ENCODE data around the gene PCSK5. TPM values are rescaled to one million over a fixed set of nuclear protein-coding genes. Genes with fewer than 3 reads are reported as not detected.

The PCSK5 gene
- total and polyA plus RNA-seq, 2 donors (not counting 3 experiments of a cell fraction or from before 2014, with no cell fraction given): 2.6 to 4.8 TPM

DNA sequence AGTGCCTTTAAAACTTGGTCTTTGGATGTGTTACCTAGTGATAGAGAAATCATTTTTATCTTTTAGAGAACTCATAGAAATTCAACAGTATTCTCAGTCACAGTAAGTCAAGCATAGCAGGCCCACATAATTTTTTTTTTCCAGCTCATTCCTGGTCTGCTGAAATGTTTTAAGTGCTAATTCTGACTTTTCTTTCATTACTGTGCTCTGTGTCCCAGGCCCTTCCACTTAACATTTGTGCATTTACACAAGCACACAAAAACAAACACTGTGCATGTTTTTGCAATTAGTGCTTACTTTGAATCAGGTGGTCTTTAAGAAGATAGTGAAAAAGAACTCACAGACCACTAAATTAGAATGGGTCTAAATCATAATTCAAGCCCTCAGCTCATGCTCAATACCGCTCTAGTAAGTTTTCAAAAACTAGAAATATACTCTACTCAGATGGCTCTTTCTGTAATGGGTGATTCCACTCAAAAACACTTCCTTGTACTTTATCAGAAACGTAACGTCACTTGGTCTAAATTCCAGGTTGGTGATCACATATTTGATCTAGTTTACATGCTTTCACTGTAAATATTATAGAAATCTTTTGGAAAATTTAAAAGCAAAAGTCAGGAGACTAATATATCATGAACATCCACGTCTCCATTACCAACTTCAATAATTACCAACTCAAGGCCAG, 107.8 kb downstream of the PCSK5 start:
- H3K27me3 ChIP-seq (ENCODE audit: control insufficient read depth in 2 of 2, insufficient read depth in 2 of 2, low read length in 2 of 2): no peaks in the 10 kb centered on the region
- no peaks in the 10 kb centered on the region for H3K9me3 ChIP-seq (replicated peaks; ENCODE audit: control insufficient read depth, insufficient read depth, low read length)
- no peak overlapping the region for H3K4me2 ChIP-seq (ENCODE audit: insufficient read depth, low read length)
- CTCF ChIA-PET: no interaction called here
- H2AFZ ChIP-seq (ENCODE audit: low read depth, low read length): no peak overlapping the region
- no peak for DNase-seq (ENCODE audit: low read depth, low spot score)
- POLR2A ChIA-PET: no interaction called here
- dilution Hi-C loops (cut with MboI; ENCODE audit: extremely low pct_ligation_motif_present, low sequenced_read_pairs) (no loop called here), intact Hi-C loops (cut with micrococcal nuclease) (no loop called here)
- no peaks in the 10 kb centered on the region for H3K9me1 ChIP-seq (replicated peaks; ENCODE audit: control insufficient read depth, extremely low read depth, insufficient read depth, low read length)
- no peaks in the 10 kb centered on the region for H4K20me1 ChIP-seq (replicated peaks; ENCODE audit: control insufficient read depth, extremely low read depth, insufficient read depth, low read length)
- H3K27ac ChIP-seq (ENCODE audit: insufficient read depth, low read depth, low read length): no peak overlapping the region
- H3K4me3 ChIP-seq (replicated peaks in 1 of 3; ENCODE audit: insufficient read depth in 1 of 3, low read depth in 1 of 3, low read length in 3 of 3): no peak overlapping the region
- TF ChIP-seq JUN (IDR thresholded peaks at IDR 0.05; ENCODE audit: borderline replicate concordance, insufficient read depth, insufficient read length, low read depth) (no peak), POLR2A (IDR thresholded peaks at IDR 0.05; ENCODE audit: low read depth, low read length) (no peak), POLR2AphosphoS5 (IDR thresholded peaks at IDR 0.05; ENCODE audit: insufficient read depth, low read depth, low read length) (no peak), MYC (IDR thresholded peaks at IDR 0.05; ENCODE audit: low read depth, low read length) (no peak), GATA2 (IDR thresholded peaks at IDR 0.05; ENCODE audit: insufficient read depth, insufficient read length, low read depth, low read length) (no peak), FOS (IDR thresholded peaks at IDR 0.05; ENCODE audit: borderline replicate concordance, insufficient read depth, low read length) (no peak), EZH2 (IDR thresholded peaks at IDR 0.05; ENCODE audit: borderline replicate concordance, low read depth, low read length, severe bottlenecking) (no peak)
- TF ChIP-seq, protein P1, sequence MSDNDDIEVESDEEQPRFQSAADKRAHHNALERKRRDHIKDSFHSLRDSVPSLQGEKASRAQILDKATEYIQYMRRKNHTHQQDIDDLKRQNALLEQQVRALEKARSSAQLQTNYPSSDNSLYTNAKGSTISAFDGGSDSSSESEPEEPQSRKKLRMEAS (IDR thresholded peaks at IDR 0.05; ENCODE audit: insufficient read depth, insufficient read length): no peak
- TF ChIP-seq, protein P2, sequence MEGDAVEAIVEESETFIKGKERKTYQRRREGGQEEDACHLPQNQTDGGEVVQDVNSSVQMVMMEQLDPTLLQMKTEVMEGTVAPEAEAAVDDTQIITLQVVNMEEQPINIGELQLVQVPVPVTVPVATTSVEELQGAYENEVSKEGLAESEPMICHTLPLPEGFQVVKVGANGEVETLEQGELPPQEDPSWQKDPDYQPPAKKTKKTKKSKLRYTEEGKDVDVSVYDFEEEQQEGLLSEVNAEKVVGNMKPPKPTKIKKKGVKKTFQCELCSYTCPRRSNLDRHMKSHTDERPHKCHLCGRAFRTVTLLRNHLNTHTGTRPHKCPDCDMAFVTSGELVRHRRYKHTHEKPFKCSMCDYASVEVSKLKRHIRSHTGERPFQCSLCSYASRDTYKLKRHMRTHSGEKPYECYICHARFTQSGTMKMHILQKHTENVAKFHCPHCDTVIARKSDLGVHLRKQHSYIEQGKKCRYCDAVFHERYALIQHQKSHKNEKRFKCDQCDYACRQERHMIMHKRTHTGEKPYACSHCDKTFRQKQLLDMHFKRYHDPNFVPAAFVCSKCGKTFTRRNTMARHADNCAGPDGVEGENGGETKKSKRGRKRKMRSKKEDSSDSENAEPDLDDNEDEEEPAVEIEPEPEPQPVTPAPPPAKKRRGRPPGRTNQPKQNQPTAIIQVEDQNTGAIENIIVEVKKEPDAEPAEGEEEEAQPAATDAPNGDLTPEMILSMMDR (IDR thresholded peaks at IDR 0.05; ENCODE audit: extremely low read depth in 1 of 2, insufficient read depth in 1 of 2, low read depth in 1 of 2, low read length in 2 of 2): no peak
- FAIRE-seq: no peak
- BruUV-seq (replicated peaks): no TSS peak
- H3K9ac ChIP-seq (replicated peaks; ENCODE audit: extremely low read depth, insufficient read depth, low read length): no peak overlapping the region
- H3K79me2 ChIP-seq (ENCODE audit: control insufficient read depth, insufficient read depth, low read length): no peaks in the 10 kb centered on the region
- peaks cover 10% of the 10 kb centered on the region for H3K4me1 ChIP-seq (ENCODE audit: control insufficient read depth, extremely low read depth, insufficient read depth, low read length)
- no peaks in the 10 kb centered on the region for H3K36me3 ChIP-seq (ENCODE audit: control insufficient read depth in 2 of 2, extremely low read depth in 1 of 2, insufficient read depth in 2 of 2, low read length in 2 of 2)
